ENCODE results near the gene FUBP3. TPM values are rescaled to one million over a fixed set of nuclear protein-coding genes. Genes with fewer than 3 reads are reported as not detected.

FUBP3 gene
- total RNA-seq, 1 experiment from 2014 or later, result 52.3 TPM

- no peak for DNase-seq (ENCODE audit: low read depth in 1 of 2, low spot score in 2 of 2)
- Histone ChIP-seq H3K9me3 (replicated peaks) (no peaks in the 10 kb centered on the region), H3K4me1 (replicated peaks) (no peaks in the 10 kb centered on the region), H3K27me3 (replicated peaks) (no peaks in the 10 kb centered on the region), H3K36me3 (peaks cover 40% of the 10 kb centered on the region), H3K27ac (no peak overlapping the region), H3K4me3 (no peak overlapping the region)
Measured at GRCh38 chr9:130606887-130607600, 27.7 kb downstream of the FUBP3 start.

- Histone ChIP-seq H3K36me3 (peaks cover 43% of the 10 kb centered on the region), H3K4me3 (no peak overlapping the region), H3K27ac (no peak overlapping the region), H3K4me1 (replicated peaks) (no peaks in the 10 kb centered on the region), H3K27me3 (replicated peaks) (no peaks in the 10 kb centered on the region), H3K9me3 (replicated peaks) (no peaks in the 10 kb centered on the region)
- DNase-seq (ENCODE audit: low read depth in 1 of 2, low spot score in 2 of 2), result no peak
Measured at GRCh38 chr9:130607640-130608420, 28.5 kb downstream of the FUBP3 start.

DNA sequence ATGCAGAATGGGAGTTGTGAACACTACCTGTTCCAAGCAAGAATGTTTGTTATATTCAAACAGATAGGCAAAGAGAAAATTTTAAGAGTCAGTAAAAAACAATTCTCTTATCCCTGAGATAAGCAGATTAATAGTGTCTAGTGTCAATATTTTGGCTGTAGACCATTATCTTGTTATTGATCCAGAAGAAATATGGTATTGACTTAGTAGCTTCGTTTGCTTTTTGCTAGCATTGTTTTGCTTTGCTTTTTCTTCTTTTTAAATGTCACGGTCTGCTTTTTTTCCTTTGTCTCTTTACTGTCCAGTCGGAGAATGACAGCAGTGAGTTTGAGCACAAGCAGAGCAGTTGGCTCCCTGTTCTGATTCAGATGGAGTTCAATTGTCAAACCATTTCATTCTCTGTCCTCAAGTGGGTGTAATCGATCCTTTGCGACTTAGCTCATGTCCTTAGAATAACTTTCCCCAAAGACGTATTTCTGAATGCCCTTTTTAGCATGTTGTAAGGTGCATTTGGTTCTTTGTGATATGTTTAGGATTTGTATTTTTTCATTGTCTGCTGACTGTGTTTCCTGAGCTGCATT is 29.3 kb downstream of the FUBP3 start:
- Histone ChIP-seq H3K27ac (no peak overlapping the region), H3K9me3 (replicated peaks) (no peaks in the 10 kb centered on the region)

GRCh38 chr9:130609163-130609562 is 29.8 kb downstream of the FUBP3 start:
- Histone ChIP-seq H3K4me1 (replicated peaks) (no peaks in the 10 kb centered on the region), H3K27me3 (replicated peaks) (no peaks in the 10 kb centered on the region), H3K36me3 (peaks cover 55% of the 10 kb centered on the region), H3K4me3 (no peak overlapping the region), H3K9me3 (replicated peaks) (no peaks in the 10 kb centered on the region), H3K27ac (no peak overlapping the region)
- DNase-seq (ENCODE audit: low read depth in 1 of 2, low spot score in 2 of 2), result no peak

More for the DNA sequence above, 29.3 kb downstream of the FUBP3 start:
- Histone ChIP-seq H3K4me1 (replicated peaks) (no peaks in the 10 kb centered on the region), H3K27me3 (replicated peaks) (no peaks in the 10 kb centered on the region), H3K4me3 (no peak overlapping the region), H3K36me3 (peaks cover 50% of the 10 kb centered on the region)
- no peak for DNase-seq (ENCODE audit: low read depth in 1 of 2, low spot score in 2 of 2)

GRCh38 chr9:130610862-130611707 is 31.7 kb downstream of the FUBP3 start:
- no peak for DNase-seq (ENCODE audit: low read depth in 1 of 2, low spot score in 2 of 2)
- no peaks in the 10 kb centered on the region for H3K9me3 ChIP-seq (replicated peaks)
- H3K4me1 ChIP-seq (replicated peaks), result no peaks in the 10 kb centered on the region
- H3K4me3 ChIP-seq, result no peak overlapping the region
- no peaks in the 10 kb centered on the region for H3K27me3 ChIP-seq (replicated peaks)
- peaks cover 68% of the 10 kb centered on the region for H3K36me3 ChIP-seq
- no peak overlapping the region for H3K27ac ChIP-seq

DNA sequence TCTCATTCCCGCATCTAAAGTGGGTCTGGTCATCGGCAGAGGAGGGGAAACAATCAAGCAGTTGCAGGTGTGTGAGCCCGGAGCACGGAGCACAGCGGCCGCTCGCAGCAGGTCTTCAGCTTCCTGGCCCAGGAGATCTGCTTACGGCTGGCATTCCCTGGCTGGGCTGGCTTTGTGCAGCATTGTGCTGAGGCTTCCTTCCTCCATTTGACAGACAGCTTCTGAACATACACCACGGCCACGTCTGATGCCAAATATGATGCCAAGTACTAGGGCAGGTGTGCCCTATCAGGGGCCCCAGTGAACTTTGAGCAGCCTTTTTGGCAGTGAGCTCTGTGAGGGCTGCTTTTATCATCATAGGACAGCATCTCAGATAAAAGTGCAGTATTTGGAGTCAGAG is 37.1 kb downstream of the FUBP3 start:
- Histone ChIP-seq H3K9me3 (replicated peaks) (no peaks in the 10 kb centered on the region), H3K4me1 (replicated peaks) (no peaks in the 10 kb centered on the region), H3K27ac (no peak overlapping the region), H3K36me3 (peaks cover 93% of the 10 kb centered on the region), H3K4me3 (no peak overlapping the region), H3K27me3 (replicated peaks) (no peaks in the 10 kb centered on the region)
- DNase-seq (ENCODE audit: low read depth in 1 of 2, low spot score in 2 of 2), result no peak

DNA sequence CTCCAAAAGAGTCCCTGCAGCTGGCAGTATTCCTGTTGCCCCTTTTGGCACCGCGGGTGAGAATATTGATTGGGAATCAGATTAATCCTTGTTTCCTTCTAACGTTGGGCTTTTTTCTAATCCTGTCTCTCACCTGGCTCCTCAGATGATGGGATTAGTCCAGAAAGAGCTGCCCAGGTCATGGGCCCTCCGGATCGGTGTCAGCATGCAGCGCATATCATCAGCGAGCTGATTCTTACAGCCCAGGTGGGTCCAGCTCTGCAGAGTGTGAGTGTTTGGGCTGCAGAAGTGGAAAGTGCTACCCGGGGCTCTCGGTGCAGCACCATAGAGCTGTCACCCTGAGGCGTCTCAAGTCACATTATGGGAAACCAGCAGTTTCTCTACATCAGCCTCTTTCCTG is 44.1 kb downstream of the FUBP3 start:
- Histone ChIP-seq H3K27me3 (replicated peaks) (no peaks in the 10 kb centered on the region), H3K27ac (no peak overlapping the region), H3K36me3 (peaks cover 86% of the 10 kb centered on the region), H3K4me1 (replicated peaks) (no peaks in the 10 kb centered on the region), H3K4me3 (no peak overlapping the region), H3K9me3 (replicated peaks) (no peaks in the 10 kb centered on the region)
- DNase-seq (ENCODE audit: low read depth in 1 of 2, low spot score in 2 of 2), result no peak

DNA sequence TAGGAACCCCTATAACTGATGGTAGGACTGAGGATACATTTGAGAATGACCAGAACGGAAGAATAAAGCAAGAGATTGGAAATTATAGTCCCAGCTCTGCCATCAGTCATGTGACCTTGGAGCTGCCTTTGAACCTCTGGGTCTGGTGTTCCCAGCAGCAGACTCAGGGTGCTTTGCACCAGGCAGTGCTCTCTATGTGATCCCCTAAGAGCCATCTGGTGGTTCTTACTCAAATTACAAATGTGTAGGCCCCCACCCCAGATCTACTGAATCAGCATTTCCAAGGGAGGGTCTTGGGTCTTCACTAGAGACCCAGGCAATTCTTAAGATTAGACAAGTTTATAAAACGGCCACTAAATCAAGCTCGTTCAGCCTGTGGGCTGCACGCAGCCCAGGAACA is 44.8 kb downstream of the FUBP3 start:
- H3K36me3 ChIP-seq, result peaks cover 82% of the 10 kb centered on the region
- no peaks in the 10 kb centered on the region for H3K27me3 ChIP-seq (replicated peaks)
- no peak overlapping the region for H3K27ac ChIP-seq
- H3K4me3 ChIP-seq, result no peak overlapping the region
- DNase-seq (ENCODE audit: low read depth in 1 of 2, low spot score in 2 of 2), result no peak
- no peaks in the 10 kb centered on the region for H3K4me1 ChIP-seq (replicated peaks)
- no peaks in the 10 kb centered on the region for H3K9me3 ChIP-seq (replicated peaks)

GRCh38 chr9:130626249-130626996 is 47.0 kb downstream of the FUBP3 start:
- Histone ChIP-seq H3K27me3 (replicated peaks) (no peaks in the 10 kb centered on the region), H3K27ac (no peak overlapping the region), H3K36me3 (peaks cover 83% of the 10 kb centered on the region), H3K4me3 (no peak overlapping the region), H3K9me3 (replicated peaks) (no peaks in the 10 kb centered on the region), H3K4me1 (replicated peaks) (no peaks in the 10 kb centered on the region)
- no peak for DNase-seq (ENCODE audit: low read depth in 1 of 2, low spot score in 2 of 2)

GRCh38 chr9:130627051-130627450 is 47.7 kb downstream of the FUBP3 start:
- Histone ChIP-seq H3K9me3 (replicated peaks) (no peaks in the 10 kb centered on the region), H3K27ac (no peak overlapping the region), H3K36me3 (peaks cover 85% of the 10 kb centered on the region), H3K27me3 (replicated peaks) (no peaks in the 10 kb centered on the region), H3K4me3 (no peak overlapping the region), H3K4me1 (replicated peaks) (no peaks in the 10 kb centered on the region)
- no peak for DNase-seq (ENCODE audit: low read depth in 1 of 2, low spot score in 2 of 2)

DNA sequence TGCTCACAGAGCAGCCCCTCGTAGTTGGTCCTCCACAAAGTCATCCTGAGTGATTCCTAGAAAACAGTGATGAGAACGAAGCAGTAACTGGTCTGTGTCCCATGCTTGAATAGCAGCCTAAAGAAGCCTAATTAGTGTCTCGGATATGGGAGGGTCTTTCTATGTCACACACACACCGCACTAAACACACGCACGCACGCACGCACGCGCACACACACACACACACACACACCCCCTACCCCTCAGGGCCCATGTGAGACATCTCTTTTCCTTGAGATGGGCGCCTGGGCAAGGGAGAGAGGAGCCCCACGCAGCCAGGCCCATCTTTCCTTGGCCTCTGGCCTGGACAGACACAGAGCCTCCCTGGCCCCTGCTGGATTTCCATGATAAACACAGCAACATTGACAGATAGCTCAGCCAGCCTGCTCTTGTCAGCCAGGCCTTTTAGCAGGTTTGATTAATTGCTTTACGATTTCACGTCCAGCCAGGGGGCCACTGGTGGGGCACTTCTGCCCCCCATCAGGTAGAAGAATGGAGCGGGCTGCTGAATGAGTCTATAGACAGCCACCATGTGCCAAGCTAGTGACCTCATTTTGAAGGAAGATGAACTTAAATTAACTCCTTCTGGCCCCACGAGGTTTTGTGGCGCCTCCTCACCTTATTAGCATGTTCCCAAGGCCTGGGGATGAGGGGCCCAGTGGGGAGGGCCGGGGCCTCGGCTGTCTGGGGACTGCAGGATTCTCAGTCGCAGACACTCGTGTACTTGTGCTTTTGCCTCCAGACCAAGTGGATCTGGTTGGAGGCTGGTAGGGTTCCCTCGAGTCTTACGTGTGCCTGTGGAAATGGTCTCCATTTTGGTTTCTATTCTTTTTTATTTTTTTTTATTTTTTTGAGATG is 48.8 kb downstream of the FUBP3 start:
- DNase-seq (ENCODE audit: low read depth in 1 of 2, low spot score in 2 of 2), result no peak
- Histone ChIP-seq H3K9me3 (replicated peaks) (no peaks in the 10 kb centered on the region), H3K27me3 (replicated peaks) (no peaks in the 10 kb centered on the region), H3K4me1 (replicated peaks) (no peaks in the 10 kb centered on the region), H3K27ac (no peak overlapping the region), H3K36me3 (peaks cover 93% of the 10 kb centered on the region), H3K4me3 (no peak overlapping the region)

GRCh38 chr9:130629443-130630070 is 50.2 kb downstream of the FUBP3 start:
- H3K9me3 ChIP-seq (replicated peaks), result no peaks in the 10 kb centered on the region
- DNase-seq (ENCODE audit: low read depth in 1 of 2, low spot score in 2 of 2), result no peak
- no peak overlapping the region for H3K4me3 ChIP-seq
- no peaks in the 10 kb centered on the region for H3K4me1 ChIP-seq (replicated peaks)
- H3K36me3 ChIP-seq, result peaks cover 90% of the 10 kb centered on the region
- no peak overlapping the region for H3K27ac ChIP-seq
- H3K27me3 ChIP-seq (replicated peaks), result no peaks in the 10 kb centered on the region
